ENCODE results near the gene ZNF785.
"Not testable (repeated sequence)": the region's sequence is repeated elsewhere in the genome, so short reads cannot be mapped to it uniquely, and the experiment has no call there.

ZNF785 gene

DNA sequence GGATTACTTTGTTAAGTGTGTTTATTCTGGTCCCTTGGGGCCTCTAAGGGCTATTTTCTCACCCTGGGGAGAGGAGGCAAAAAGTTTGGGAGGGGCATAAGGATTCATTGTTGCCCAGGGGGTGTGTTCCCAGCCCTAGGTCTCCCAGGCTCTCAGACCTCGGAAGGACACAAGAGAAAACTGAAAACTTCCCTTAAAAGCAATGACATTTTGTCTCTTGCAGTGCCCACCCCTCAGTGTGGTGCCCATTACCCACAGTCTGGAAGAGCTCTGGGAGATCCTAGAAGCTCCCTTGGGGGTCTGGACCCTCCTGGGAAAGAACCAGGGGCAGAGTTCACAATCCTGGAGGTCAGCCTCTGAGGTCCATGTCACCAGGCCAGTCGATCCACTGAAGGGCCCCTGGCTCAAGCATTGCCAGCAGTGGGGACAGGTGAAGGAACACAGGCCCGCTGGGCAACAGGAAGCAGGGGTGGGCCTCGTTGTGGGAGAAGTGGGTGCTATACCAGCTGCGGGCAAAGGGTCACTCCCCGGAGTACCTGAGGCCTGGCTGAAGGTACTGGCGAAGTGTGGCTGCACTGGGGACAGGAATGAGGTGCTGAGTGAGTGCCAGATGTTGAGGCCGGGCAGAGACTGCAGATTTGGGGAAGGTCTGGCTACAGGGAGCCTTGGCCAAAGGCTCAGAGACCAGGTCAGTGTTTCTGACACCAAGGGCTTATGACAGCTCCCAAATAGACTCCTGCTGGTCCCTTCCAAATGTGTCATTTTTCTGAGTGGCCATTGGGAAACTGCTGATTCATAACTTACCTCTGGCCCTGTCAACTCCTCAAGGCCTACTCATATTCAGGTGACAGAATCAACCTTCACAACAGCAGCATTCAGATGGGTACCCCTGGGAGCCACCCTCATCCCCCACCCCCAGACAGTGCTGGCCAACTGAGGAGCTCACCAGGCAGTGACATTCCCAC lies 46.2 kb downstream of the ZNF785 start:
- Histone ChIP-seq H3K4me1 (ENCODE audit: control insufficient read depth in 1 of 2, insufficient read depth in 1 of 2, low read depth in 1 of 2, low read length in 1 of 2) (peaks cover 14 to 15% of the 10 kb centered on the region in 2 experiments), H3K27me3 (no peaks in the 10 kb centered on the region), H3K4me3 (ENCODE audit: low read depth in 1 of 2, low read length in 1 of 2) (no peak overlapping the region), H3K9me3 (no peaks in the 10 kb centered on the region), H3K36me3 (no peaks in the 10 kb centered on the region), H3K27ac (no peak overlapping the region)
- TF ChIP-seq, protein P1, sequence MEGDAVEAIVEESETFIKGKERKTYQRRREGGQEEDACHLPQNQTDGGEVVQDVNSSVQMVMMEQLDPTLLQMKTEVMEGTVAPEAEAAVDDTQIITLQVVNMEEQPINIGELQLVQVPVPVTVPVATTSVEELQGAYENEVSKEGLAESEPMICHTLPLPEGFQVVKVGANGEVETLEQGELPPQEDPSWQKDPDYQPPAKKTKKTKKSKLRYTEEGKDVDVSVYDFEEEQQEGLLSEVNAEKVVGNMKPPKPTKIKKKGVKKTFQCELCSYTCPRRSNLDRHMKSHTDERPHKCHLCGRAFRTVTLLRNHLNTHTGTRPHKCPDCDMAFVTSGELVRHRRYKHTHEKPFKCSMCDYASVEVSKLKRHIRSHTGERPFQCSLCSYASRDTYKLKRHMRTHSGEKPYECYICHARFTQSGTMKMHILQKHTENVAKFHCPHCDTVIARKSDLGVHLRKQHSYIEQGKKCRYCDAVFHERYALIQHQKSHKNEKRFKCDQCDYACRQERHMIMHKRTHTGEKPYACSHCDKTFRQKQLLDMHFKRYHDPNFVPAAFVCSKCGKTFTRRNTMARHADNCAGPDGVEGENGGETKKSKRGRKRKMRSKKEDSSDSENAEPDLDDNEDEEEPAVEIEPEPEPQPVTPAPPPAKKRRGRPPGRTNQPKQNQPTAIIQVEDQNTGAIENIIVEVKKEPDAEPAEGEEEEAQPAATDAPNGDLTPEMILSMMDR (IDR thresholded peaks at IDR 0.05): no peak

DNA sequence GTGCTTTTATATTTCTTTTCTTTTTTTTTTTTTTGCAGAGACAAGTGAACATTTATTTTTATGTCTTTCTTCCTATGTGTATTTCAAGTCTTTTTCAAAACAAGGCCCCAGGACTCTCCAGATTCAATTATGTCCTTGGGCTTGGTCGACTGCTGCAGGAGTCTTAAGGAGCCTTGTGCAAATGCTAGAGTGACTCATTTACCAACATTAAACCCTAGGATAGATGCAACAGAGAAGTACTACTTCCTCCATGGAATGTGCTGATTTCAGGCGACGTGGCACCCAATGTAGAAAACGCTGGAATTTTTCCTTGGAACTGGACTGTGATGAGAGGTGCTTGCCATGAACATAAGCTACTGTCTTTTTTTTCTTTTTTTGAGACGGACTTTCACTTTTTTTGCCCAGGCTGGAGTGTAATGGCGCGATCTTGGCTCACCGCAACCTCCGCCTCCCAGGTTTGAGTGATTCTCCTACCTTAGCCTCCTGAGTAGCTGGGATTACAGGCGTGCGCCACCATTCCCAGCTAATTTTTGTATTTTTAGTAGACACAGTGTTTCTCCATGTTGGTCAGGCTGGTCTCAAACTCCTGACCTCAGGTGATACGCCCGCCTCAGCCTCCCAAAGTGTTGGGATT lies 49.0 kb downstream of the ZNF785 start:
- Histone ChIP-seq H3K4me1 (ENCODE audit: control insufficient read depth in 1 of 2, insufficient read depth in 1 of 2, low read depth in 1 of 2, low read length in 1 of 2) (peaks cover 27 to 28% of the 10 kb centered on the region in 2 experiments), H3K36me3 (peaks cover 11% of the 10 kb centered on the region)
- not testable (repeated sequence) for H3K27me3 ChIP-seq; H3K27ac ChIP-seq; H3K4me3 ChIP-seq (ENCODE audit: low read depth in 1 of 2, low read length in 1 of 2); H3K9me3 ChIP-seq

DNA sequence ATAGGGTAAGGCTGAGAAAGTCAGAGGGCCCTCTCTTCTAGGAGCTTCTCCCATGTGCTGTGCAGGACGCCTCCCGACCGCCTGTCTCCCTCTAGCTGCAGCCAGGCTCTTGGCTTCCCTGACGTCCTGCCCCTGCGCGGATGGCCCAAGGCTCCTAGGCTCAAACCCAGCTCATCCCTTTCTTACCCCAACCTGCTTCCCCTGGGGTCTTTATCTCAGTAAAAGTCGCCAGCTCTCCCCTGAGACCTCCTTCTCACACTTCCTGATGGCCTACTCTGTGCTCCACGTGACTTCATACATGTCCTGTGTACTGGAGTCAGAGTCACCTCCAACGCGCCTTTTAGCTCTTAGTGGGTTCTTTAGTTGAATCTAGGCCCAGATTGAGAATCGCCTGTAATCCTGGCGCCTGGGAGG lies 49.7 kb downstream of the ZNF785 start:
- Histone ChIP-seq H3K27ac (peak overlapping the region; percentile 89), H3K9me3 (no peaks in the 10 kb centered on the region), H3K27me3 (no peaks in the 10 kb centered on the region), H3K36me3 (peaks cover 11% of the 10 kb centered on the region), H3K4me1 (ENCODE audit: control insufficient read depth in 1 of 2, insufficient read depth in 1 of 2, low read depth in 1 of 2, low read length in 1 of 2) (peaks cover 27 to 28% of the 10 kb centered on the region in 2 experiments), H3K4me3 (ENCODE audit: low read depth in 1 of 2, low read length in 1 of 2) (peak overlapping the region; percentile 84 to 94)
- TF ChIP-seq, protein P1 (IDR thresholded peaks at IDR 0.05): no peak

DNA sequence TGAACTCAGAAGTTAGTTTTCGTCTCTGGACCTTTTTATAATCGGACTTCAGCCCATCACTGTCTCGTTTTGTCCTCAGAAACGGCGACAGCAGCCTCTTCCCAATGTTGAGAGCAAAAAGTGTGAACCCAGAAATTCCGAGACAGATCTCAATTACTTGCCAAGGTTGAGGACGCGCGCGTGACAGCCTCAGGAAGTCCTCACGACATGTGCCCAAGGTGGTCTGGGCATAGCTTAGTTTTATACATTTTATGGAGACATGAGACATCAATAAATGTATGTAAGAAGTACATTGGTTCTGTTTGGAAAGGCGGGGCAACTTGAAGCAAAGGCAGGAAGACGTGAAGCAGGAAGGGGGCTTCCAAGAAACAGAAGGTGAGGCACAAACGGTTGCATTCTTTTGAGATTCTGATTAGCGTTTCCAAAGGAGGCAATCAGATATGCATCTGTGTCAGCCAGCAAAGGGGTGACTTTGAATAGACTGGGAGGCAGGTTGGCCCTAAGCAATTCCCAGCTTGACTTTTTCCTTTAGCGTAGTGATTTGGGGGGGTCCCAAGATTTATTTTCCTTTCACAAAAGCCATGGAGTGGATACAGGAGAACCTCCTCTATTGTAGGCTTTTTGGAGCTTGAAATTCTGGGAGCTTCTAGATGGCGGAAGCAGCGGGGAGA lies 50.3 kb downstream of the ZNF785 start:
- TF ChIP-seq, protein P1 (IDR thresholded peaks at IDR 0.05): no peak

DNA sequence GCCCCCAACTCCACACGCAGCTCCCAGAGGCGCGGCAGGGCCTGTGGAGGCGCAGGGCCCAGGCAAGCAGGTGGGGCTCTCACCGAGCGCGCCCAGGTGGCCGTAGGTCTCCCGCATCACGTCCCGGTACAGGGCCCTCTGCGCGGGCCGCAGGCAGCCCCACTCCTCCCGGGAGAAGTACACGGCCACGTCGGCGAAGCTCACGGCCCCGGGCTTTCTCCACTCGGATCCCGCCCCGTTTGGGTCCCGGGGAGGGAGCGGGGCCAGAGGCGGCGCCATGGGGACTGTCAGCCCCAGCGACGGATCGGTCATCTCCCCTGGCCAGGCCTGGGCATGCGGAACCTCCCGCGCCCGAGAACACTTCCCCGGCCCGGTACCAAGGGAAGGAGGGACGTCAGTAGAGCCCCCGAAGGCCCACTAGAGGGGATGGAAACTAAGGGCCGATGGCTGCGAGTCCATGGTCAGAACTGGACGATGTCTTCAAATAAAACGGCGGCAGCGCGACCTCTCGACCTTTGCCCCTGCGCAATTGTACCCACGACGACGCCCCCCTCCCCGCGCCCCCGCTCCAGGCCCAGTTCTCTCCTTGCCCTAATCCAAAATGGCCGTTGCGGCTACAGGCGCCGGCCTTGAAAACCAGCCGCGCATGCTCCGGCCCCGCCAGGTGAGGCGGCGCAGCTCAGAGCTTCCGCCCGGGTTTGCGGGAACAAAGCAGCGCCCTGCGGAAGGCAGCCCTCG lies 51.0 kb downstream of the ZNF785 start, which contains the start of gene ZNF747:
Gene ZNF747, minus strand, starts transcription at position 491 of the 738 bp plus-strand sequence. Its CDS starts 179 bp downstream, at position 312.
- H3K36me3 ChIP-seq: peaks cover 11% of the 10 kb centered on the region
- TF ChIP-seq, protein P1 (IDR thresholded peaks at IDR 0.05): peak; percentile 27
- peak within 1 kb of the TSS; percentile 89 for H3K27ac ChIP-seq
- no peaks in the 10 kb centered on the region for H3K9me3 ChIP-seq
- peaks cover 27 to 28% of the 10 kb centered on the region in 2 experiments for H3K4me1 ChIP-seq (ENCODE audit: control insufficient read depth in 1 of 2, insufficient read depth in 1 of 2, low read depth in 1 of 2, low read length in 1 of 2)
- H3K4me3 ChIP-seq (ENCODE audit: low read depth in 1 of 2, low read length in 1 of 2): peak within 1 kb of the TSS; percentile 84 to 94
- H3K27me3 ChIP-seq: no peaks in the 10 kb centered on the region

More for the DNA sequence above, 50.3 kb downstream of the ZNF785 start:
- Histone ChIP-seq H3K27me3 (no peaks in the 10 kb centered on the region), H3K4me3 (ENCODE audit: low read depth in 1 of 2, low read length in 1 of 2) (peak overlapping the region; percentile 84 to 94), H3K36me3 (peaks cover 11% of the 10 kb centered on the region), H3K9me3 (no peaks in the 10 kb centered on the region), H3K27ac (peak overlapping the region; percentile 89), H3K4me1 (ENCODE audit: control insufficient read depth in 1 of 2, insufficient read depth in 1 of 2, low read depth in 1 of 2, low read length in 1 of 2) (peaks cover 27 to 28% of the 10 kb centered on the region in 2 experiments)

All from neutrophil (primary cell).